HG03066 (cell line): Measurements from ENCODE around the gene PACSIN1.

Source experiments
- ATAC-seq: cut with Tn5 transposase; IDR thresholded peaks from one replicate; pipeline ENCODE4 v1.9.1; 2021; ENCODE audit warnings: low read depth; ENCODE audit not compliant: unreplicated experiment

Gene PACSIN1

DNA sequence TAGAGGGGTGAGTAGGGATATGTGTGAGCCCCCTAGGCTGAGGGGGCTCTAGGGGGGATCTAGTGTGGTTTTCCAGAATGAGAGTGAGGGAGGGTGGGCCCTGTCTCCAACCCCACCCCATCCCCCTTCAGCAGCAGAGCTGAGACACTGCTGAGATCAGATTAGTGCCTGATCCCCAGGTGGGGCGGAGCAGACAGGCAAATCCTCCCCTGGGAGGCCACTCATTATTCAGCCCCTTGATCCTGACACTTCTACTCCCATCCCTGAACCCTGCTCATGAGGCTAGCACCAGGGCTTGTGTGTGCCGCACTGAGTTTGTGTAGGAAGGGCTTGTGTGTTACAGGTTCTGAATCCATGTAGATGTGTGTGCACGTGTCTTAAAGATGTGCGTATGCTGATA lies 47.8 kb downstream of the PACSIN1 start:
- ATAC-seq = no peak

GRCh38 chr6:34514112-34514511 lies 48.2 kb downstream of the PACSIN1 start:
- ATAC-seq = no peak

DNA sequence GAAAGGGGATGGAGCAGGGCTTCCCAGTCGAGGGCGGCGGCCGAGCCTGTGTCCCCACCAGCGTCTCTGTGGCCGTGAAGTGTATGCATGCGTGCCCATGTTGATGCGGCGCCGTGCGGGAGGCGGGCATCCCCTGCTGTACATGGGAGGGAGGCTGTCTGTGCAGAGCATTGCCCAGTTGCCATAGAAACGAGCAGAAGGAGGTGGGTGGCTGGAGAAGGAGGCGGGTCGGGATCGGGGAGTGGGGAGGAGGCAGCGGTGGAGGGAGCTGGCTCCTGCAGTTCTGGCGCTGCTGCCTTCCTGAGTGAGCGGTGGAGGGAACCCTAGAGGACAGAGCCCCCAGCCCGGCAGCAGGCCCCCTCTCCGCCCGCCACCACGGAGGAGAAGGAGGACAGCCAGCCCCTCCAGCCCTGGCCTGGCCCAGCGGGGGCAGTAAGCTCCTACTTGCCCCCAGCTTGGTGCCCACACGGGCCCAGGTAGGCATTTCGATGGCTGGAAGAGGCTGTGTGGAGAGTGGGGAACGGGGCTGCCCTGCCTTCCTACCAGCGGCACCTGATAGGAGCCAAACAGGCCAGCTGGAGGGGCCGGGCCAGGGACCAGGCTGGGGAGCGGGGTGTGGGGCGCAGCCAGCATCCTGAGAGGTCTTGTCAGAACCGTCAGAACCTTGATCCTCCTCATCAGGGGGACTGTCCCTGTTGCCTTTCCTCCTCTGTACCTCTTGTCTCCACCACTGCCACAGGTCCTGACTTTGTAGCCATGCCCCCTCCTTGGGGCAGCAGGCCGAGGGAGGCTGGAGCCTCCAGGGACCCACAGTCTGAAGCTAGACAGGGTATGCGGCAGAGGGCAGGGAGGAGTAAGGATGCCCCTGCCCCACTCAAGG lies 49.0 kb downstream of the PACSIN1 start:
- ATAC-seq = no peak

GRCh38 chr6:34515473-34516387 lies 49.9 kb downstream of the PACSIN1 start:
- ATAC-seq = no peak

GRCh38 chr6:34516391-34517324 lies 50.8 kb downstream of the PACSIN1 start:
- ATAC-seq = no peak

GRCh38 chr6:34517461-34517881 lies 51.6 kb downstream of the PACSIN1 start:
- ATAC-seq = no peak

GRCh38 chr6:34517966-34518365 lies 52.1 kb downstream of the PACSIN1 start:
- no peak for ATAC-seq

DNA sequence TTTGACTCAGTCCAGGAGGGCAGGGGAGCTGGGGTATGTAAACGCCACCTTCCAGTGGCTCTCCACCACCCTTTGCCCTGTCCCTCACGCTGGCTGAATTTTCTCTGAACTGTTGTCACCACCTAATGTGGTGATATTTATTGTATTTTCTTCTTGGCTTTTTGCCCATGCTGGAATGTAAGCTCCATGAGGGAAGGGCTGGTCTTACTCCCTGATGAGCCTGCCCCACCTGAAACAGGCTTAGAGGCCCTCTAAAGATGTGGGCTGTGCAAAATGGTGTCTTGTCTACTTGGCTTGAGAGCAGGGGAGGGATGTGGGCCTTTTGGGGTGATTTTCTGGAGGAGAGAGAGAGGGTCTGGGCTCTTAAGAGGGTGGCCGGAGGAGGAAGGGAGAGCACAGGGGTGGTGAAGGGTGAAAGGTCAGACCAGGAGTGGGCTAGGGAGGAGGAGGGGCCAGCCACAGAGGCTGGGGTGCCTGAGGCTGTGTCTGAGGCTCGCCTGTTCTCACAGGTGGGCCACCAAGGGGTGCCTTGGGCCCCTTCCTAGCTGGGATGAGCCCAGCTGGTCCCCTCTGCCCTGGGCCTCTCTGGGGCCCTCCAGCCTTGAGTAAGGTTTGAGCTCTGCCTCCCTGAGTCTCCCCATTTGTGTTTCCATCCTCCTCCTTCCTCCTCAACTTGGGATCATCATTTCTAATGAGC lies 52.9 kb downstream of the PACSIN1 start:
- no peak for ATAC-seq

DNA sequence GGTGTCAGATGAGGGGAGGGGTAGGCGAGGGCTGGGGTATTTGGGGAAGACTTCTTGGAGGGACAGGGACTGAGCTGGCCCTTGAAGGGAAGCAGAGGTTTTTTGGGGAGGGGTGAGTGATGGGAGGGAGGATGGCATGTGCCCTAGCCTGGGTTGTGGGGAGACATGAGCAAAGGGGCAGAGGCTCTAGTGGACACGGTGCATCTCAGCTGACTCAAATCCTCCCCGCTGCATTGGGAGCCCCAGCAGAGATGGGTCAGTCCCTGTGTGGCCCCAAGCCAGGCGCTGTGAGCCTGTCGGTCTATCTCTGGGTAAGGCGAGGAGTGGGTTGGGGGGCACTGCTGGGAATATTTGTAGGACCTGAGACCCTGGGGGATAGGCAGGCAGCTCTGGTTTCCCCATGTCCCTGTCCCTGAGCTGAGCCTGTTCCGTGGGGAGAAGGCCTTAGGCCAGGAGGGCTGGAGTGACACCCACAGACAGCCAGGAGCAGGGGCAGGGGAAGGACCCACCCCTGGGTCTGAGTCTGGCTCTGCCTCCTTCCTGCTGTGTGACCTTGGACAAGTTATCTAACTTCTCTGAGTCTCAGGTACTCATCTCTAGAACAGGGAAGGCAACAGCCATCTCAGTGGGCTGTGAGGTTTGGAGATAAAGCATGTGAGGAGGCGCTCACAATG lies 54.2 kb downstream of the PACSIN1 start:
- ATAC-seq = no peak

- ATAC-seq = no peak
Observed at GRCh38 chr6:34520645-34521462, 55.0 kb downstream of the PACSIN1 start.

DNA sequence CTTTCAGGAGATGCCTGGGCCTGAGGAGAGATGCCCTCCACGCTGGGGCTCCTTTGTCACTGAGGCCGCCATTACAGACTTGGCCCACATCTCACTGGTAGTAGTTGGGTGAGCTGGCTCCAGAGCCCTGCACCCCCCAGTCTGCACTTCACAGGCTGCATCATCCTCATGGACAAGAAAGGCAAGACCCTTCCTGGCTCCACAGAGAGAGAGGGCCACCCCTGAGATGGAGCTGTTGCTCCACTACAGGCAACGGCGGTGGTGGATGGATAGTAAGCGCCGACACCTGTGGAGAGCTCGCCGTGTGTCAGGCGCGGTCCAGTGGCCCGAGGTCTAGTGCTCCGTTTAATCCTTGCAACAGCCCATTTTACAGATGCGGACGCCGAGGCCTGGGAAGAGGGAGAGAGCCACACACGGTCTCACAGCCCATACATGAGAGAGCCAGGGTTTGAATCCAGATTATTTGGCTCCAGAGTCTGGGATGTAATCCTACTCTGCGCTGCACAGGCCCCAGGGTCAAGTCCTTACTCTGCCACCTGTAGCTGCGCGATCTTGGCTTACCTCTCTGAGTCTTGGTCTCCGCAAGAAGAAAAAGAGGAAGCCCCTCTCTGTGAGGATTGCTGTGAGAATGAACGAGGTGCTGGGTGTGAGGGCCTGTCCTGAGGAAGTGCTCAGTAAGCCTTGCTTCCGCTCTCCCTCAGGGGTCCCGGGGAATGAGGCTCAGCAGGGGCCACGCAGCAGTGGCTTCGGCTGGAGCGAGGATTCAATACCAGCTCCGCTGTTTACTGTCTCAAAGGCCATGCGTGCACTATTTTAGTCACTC lies 55.8 kb downstream of the PACSIN1 start:
- no peak for ATAC-seq

DNA sequence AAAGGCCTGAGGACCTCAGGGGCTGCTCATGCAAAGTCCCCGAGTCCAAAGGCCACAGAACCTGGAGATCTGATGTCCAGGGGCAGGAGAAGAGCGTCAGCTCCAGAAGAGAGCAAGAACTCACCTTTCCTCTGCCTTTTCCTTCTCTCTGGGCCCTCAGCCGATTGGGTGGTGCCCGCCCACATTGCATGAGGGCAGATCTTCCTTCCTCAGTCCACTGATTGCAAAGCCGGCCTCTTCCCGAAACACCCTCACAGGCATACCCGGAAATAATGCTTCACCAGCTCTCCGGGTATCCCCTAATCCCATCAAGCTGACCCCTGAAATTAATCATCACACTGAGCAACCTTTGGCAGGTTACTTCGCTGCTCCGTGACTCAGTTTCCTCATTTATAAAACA lies 56.9 kb downstream of the PACSIN1 start:
- no peak for ATAC-seq

DNA sequence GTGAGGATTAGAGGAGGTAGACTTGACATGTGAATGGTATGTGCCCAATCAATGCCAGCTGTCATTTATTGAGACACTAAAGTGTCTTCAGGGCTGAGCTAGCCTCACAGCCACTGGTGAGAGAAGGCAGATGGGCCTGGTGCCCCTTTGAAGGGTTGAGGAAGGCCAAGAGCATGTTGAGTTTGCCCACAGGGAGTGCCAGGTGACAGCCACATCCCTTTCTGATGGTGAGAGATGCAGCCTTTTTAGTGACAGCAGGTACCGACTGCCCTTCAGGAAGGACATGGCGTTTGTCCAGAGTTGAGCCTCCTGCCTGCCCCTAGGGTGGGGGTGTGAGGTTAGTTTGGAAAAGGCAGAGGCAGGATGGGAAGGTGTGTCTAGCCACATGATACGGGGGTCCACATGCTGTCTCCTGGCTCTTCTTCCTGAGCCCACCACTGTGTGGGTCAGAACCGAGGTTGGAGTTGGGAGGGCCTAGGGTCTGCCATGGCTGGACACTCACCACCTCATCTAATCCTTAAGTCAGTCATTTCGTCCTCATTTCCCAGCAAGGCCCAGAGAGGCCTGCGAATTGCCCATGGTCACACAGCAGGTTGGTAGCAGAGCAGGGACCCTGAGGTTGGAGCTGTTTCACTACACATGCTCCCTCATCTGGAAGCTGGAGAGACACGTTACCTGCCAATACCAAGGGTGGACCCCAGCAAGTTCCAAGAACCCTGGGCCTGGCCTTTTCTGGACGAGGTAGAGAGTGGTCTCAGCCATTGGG lies 57.7 kb downstream of the PACSIN1 start:
- no peak for ATAC-seq

- ATAC-seq = no peak
Observed at GRCh38 chr6:34524499-34524898, 58.6 kb downstream of the PACSIN1 start.

- no peak for ATAC-seq
Observed at GRCh38 chr6:34524971-34525370, 59.1 kb downstream of the PACSIN1 start.

DNA sequence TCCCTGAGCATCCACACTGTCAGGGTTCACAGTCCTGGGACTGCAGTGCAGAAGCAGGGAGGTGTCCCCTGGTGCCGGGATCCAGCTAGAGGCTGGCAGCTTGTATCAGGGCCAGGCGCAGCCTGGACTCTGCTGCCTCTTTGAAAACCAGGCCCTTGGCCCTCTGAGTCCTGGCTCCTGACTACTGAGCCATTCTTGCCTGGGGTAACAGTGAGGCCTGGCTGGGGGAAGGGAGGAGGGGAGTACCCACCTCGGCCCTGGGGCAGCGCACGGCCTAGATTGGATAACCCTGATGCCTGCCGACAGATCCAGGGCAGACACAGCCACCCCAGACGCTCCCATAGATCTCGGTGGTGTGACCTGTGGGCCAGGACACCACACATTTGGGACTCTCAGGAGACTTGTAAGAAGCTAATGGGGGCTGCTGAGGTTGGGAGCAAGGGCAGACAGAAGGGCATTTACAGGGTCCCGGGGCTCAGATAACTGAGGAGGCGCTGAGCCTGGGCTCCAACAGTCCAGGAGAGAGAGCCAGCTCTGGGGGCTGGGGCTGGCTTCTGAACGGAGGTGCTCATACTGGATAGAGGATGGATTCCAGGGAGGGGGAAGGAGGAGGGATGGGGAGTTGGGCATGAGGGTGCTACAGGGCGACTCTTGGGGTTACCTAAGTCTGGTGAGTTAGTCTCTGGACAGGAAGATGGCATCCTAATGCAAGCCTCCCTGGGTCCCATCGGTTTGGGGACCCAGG lies 59.7 kb downstream of the PACSIN1 start:
- ATAC-seq = no peak
